Iris pigment epithelial cell (primary cell): ENCODE results near the gene TMPRSS9.

Experiments used
- DNase-seq: peaks from one replicate; pipeline ENCODE4 v3.0.0-alpha.2; 2011; ENCODE audit warnings: low read depth

The TMPRSS9 gene

GRCh38 chr19:2361246-2362045 is 1.4 kb downstream of the TMPRSS9 start:
- DNase-seq: no peak

GRCh38 chr19:2362046-2362969 is 2.2 kb downstream of the TMPRSS9 start:
- DNase-seq: no peak

GRCh38 chr19:2362970-2363300 is 2.9 kb downstream of the TMPRSS9 start:
- DNase-seq: no peak

- no peak for DNase-seq
Measured at GRCh38 chr19:2363419-2363818, 3.4 kb downstream of the TMPRSS9 start.

GRCh38 chr19:2365201-2365970 is 5.3 kb downstream of the TMPRSS9 start:
- no peak for DNase-seq

GRCh38 chr19:2371656-2372055 is 11.6 kb downstream of the TMPRSS9 start:
- peak; percentile 17 for DNase-seq

GRCh38 chr19:2372076-2372612 is 12.1 kb downstream of the TMPRSS9 start:
- DNase-seq: no peak

- no peak for DNase-seq
Measured at GRCh38 chr19:2374808-2375207, 14.7 kb downstream of the TMPRSS9 start.

- peak; percentile 9 for DNase-seq
Measured at GRCh38 chr19:2375353-2376121, 15.5 kb downstream of the TMPRSS9 start.

GRCh38 chr19:2376784-2377519 is 16.9 kb downstream of the TMPRSS9 start:
- DNase-seq: no peak

- DNase-seq: no peak
Measured at GRCh38 chr19:2380567-2380966, 20.5 kb downstream of the TMPRSS9 start.

GRCh38 chr19:2381148-2381820 is 21.2 kb downstream of the TMPRSS9 start:
- DNase-seq: peak; percentile 7

GRCh38 chr19:2382530-2383222 is 22.6 kb downstream of the TMPRSS9 start:
- no peak for DNase-seq

GRCh38 chr19:2385053-2385721 is 25.1 kb downstream of the TMPRSS9 start:
- DNase-seq: peak; percentile 80

GRCh38 chr19:2387367-2388288 is 27.6 kb downstream of the TMPRSS9 start:
- DNase-seq: no peak

GRCh38 chr19:2389594-2389993 is 29.5 kb downstream of the TMPRSS9 start:
- no peak for DNase-seq

GRCh38 chr19:2391118-2391725 is 31.2 kb downstream of the TMPRSS9 start:
- DNase-seq: peak; percentile 65
